H1 (cell line): ENCODE data around the gene PRKAB2. TPM values are rescaled to one million over a fixed set of nuclear protein-coding genes. Genes with fewer than 3 reads are reported as not detected.
"Not testable (repeated sequence)": the region's sequence is repeated elsewhere in the genome, so short reads cannot be mapped to it uniquely, and the experiment has no call there.

Source experiments
- CTCF ChIA-PET: fragments of 300-600 bp; sonication (Branson Sonifier 250); formaldehyde crosslinking; loops from one replicate; lab custom pipeline; 2021; ENCODE audit not compliant: partially characterized antibody; lab: Charles Lee
- POLR2A ChIA-PET: fragments of 300-600 bp; sonication (Branson Sonifier 250); formaldehyde crosslinking; loops from one replicate; lab custom pipeline; 2021; ENCODE audit warnings: inconsistent platforms; ENCODE audit not compliant: partially characterized antibody; lab: Charles Lee
- DNase-seq, 2 experiments: peaks; one replicate each; pipeline versions ENCODE4 v3.0.0 to v3.0.0-alpha.2; 2010 to 2022; ENCODE audit warnings: low spot score in 2 of 2, low read depth in 1 of 2, mixed read lengths in 1 of 2
- FAIRE-seq: peaks from 2 replicates; lab custom pipeline; 2011; peaks lifted over from hg19 to GRCh38; lab: Jason Lieb, UNC
- H2AFZ ChIP-seq: 2 replicates; pipeline ENCODE4 v1.8.1; 2012; ENCODE audit warnings: low read length, inconsistent platforms
- H2AK5ac ChIP-seq: 2 replicates; pipeline ENCODE4 v1.6.1; 2013; ENCODE audit warnings: low read depth, low read length
- H2BK120ac ChIP-seq: replicated peaks from 2 replicates; pipeline ENCODE3; 2013; ENCODE audit warnings: low read depth, low read length, inconsistent platforms
- H2BK12ac ChIP-seq: 2 replicates; pipeline ENCODE4 v1.6.1; 2013; ENCODE audit warnings: low read depth, low read length
- H2BK15ac ChIP-seq: 2 replicates; pipeline ENCODE4 v1.6.1; 2013; ENCODE audit warnings: low read length
- H2BK20ac ChIP-seq: 2 replicates; pipeline ENCODE4 v1.6.1; 2013; ENCODE audit warnings: low read length
- H2BK5ac ChIP-seq: 2 replicates; pipeline ENCODE4 v1.6.1; 2013; ENCODE audit warnings: low read depth, low read length
- H3K14ac ChIP-seq: 2 replicates; pipeline ENCODE4 v1.6.1; 2013; ENCODE audit warnings: inconsistent platforms; ENCODE audit not compliant: insufficient read length
- H3K18ac ChIP-seq: 2 replicates; pipeline ENCODE4 v1.6.1; 2013; ENCODE audit warnings: low read length; ENCODE audit errors: extremely low read depth
- H3K23ac ChIP-seq: 2 replicates; pipeline ENCODE4 v1.6.1; 2013; ENCODE audit warnings: inconsistent platforms; ENCODE audit not compliant: insufficient read length
- H3K23me2 ChIP-seq: 2 replicates; pipeline ENCODE4 v1.6.1; 2013; ENCODE audit warnings: low read depth, low read length
- H3K27ac ChIP-seq: 2 replicates; pipeline ENCODE4 v1.6.1; 2011; ENCODE audit warnings: low read depth, low read length, inconsistent platforms
- H3K27me3 ChIP-seq, 4 experiments: replicated peaks in 1 of 4; 1 replicate in 1 of 4; 2 replicates in 3 of 4; pipeline versions ENCODE4 v1.6.1 to v1.8.1; 2011 to 2013; ENCODE audit warnings: low read length in 3 of 4, mild to moderate bottlenecking in 3 of 4, inconsistent platforms in 2 of 4, mixed read lengths in 2 of 4, moderate library complexity in 1 of 4; ENCODE audit not compliant: control insufficient read depth in 3 of 4, insufficient read depth in 3 of 4; ENCODE audit errors: extremely low read depth in 1 of 4
- H3K36me3 ChIP-seq, 4 experiments: 2 replicates each; pipeline versions ENCODE4 v1.6.1 to v1.8.1; 2011 to 2013; ENCODE audit warnings: mild to moderate bottlenecking in 4 of 4, low read length in 3 of 4, moderate library complexity in 2 of 4, control low read depth in 1 of 4, inconsistent platforms in 1 of 4; ENCODE audit not compliant: insufficient read depth in 4 of 4, control insufficient read depth in 2 of 4
- H3K4ac ChIP-seq: replicated peaks from 2 replicates; pipeline ENCODE3; 2013; ENCODE audit warnings: low read length, low read depth, mixed read lengths, inconsistent platforms; ENCODE audit not compliant: insufficient read length
- H3K4me1 ChIP-seq, 4 experiments: replicated peaks in 1 of 4; 1 replicate in 1 of 4; 2 replicates in 3 of 4; pipeline versions ENCODE4 v1.6.1 to v1.8.1; 2011 to 2013; ENCODE audit warnings: low read length in 3 of 4, inconsistent platforms in 2 of 4, mixed read lengths in 1 of 4; ENCODE audit not compliant: insufficient read depth in 4 of 4, control insufficient read depth in 3 of 4
- H3K4me2 ChIP-seq, 2 experiments: 2 replicates each; pipeline versions ENCODE4 v1.6.1 to v1.8.1; 2011 to 2013; ENCODE audit warnings: low read depth in 2 of 2, low read length in 2 of 2, control low read depth in 1 of 2, inconsistent platforms in 1 of 2, mild to moderate bottlenecking in 1 of 2; ENCODE audit not compliant: insufficient read depth in 1 of 2
- H3K4me3 ChIP-seq, 4 experiments: fragments of 200-600, 300-600 bp in 1 of 4; sonication (generic), shearing (Covaris generic), sonication (Bioruptor Twin) in 1 of 4; 2 replicates each; pipeline versions ENCODE4 v1.5.1 to v1.8.1; 2011 to 2016; ENCODE audit warnings: low read length in 4 of 4, low read depth in 3 of 4, control low read depth in 2 of 4, inconsistent platforms in 2 of 4, mild to moderate bottlenecking in 2 of 4, mixed read lengths in 1 of 4, moderate library complexity in 1 of 4; ENCODE audit not compliant: insufficient read depth in 2 of 4; ENCODE audit errors: extremely low read depth in 1 of 4
- H3K56ac ChIP-seq: replicated peaks from 2 replicates; pipeline ENCODE3; 2013; ENCODE audit warnings: low read depth, mild to moderate bottlenecking, mixed read lengths, low read length, inconsistent platforms; ENCODE audit not compliant: insufficient read length
- H3K79me1 ChIP-seq: 2 replicates; pipeline ENCODE4 v1.6.1; 2013; ENCODE audit warnings: low read depth, low read length, control low read depth
- H3K79me2 ChIP-seq, 2 experiments: 2 replicates each; pipeline versions ENCODE4 v1.6.1 to v1.8.1; 2012 to 2013; ENCODE audit warnings: low read length in 2 of 2, mild to moderate bottlenecking in 2 of 2, inconsistent platforms in 1 of 2; ENCODE audit not compliant: insufficient read depth in 2 of 2, control insufficient read depth in 1 of 2
- H3K9ac ChIP-seq, 4 experiments: replicated peaks in 1 of 4; 1 replicate in 1 of 4; 2 replicates in 3 of 4; pipeline versions ENCODE4 v1.6.1 to v1.8.1; 2011 to 2013; ENCODE audit warnings: low read depth in 3 of 4, low read length in 3 of 4, control low read depth in 2 of 4, mild to moderate bottlenecking in 2 of 4, moderate library complexity in 2 of 4, inconsistent platforms in 1 of 4; ENCODE audit errors: extremely low read depth in 1 of 4
- H3K9me3 ChIP-seq, 2 experiments: 2 replicates each; pipeline versions ENCODE4 v1.6.1 to v1.8.1; 2012 to 2013; ENCODE audit warnings: mild to moderate bottlenecking in 2 of 2, moderate library complexity in 2 of 2, control low read depth in 1 of 2, inconsistent platforms in 1 of 2, low read depth in 1 of 2, low read length in 1 of 2, mixed read lengths in 1 of 2; ENCODE audit not compliant: insufficient read depth in 2 of 2
- H4K20me1 ChIP-seq, 2 experiments: replicated peaks in 1 of 2; 2 replicates each; pipeline versions ENCODE3 to v1.8.1; 2011 to 2013; ENCODE audit warnings: inconsistent platforms in 2 of 2, low read length in 2 of 2, mild to moderate bottlenecking in 1 of 2; ENCODE audit not compliant: insufficient read depth in 2 of 2, control insufficient read depth in 1 of 2
- H4K5ac ChIP-seq: 2 replicates; pipeline ENCODE4 v1.6.1; 2013; ENCODE audit warnings: low read length, low read depth, mixed read lengths, inconsistent platforms; ENCODE audit not compliant: insufficient read length
- H4K8ac ChIP-seq: 2 replicates; pipeline ENCODE4 v1.8.0; 2013; ENCODE audit warnings: mild to moderate bottlenecking, moderate library complexity, low read length, inconsistent platforms; ENCODE audit not compliant: insufficient read depth; ENCODE audit errors: extremely low read depth
- H4K91ac ChIP-seq: replicated peaks from 2 replicates; pipeline ENCODE3; 2013; ENCODE audit warnings: low read length, mixed read lengths, inconsistent platforms; ENCODE audit not compliant: insufficient read length
- EP300 ChIP-seq, 2 experiments: IDR thresholded peaks; 1 replicate in 1 of 2; 2 replicates in 1 of 2; pipeline ENCODE4 v1.6.1; 2011 to 2012; ENCODE audit warnings: low read depth in 2 of 2, low read length in 2 of 2, mild to moderate bottlenecking in 2 of 2, borderline replicate concordance in 1 of 2, inconsistent platforms in 1 of 2, moderate library complexity in 1 of 2
- HDAC6 ChIP-seq: IDR thresholded peaks from one replicate; pipeline ENCODE4 v1.7.1; 2012; ENCODE audit warnings: low read depth, mild to moderate bottlenecking, inconsistent platforms, low read length, moderate library complexity
- RXRA ChIP-seq: IDR thresholded peaks from 2 replicates; pipeline ENCODE4 v1.6.1; 2011; ENCODE audit warnings: low read depth, mild to moderate bottlenecking, low read length, moderate library complexity; ENCODE audit not compliant: insufficient read depth
- WGBS, 2 experiments: shearing (Covaris generic) in 1 of 2; methylation state at CpG; one replicate each; pipeline versions ENCODE4 v1.1.6 to v1.1.7; 2013 to 2015; ENCODE audit warnings: low lambda C conversion rate in 2 of 2, mixed read lengths in 2 of 2, inconsistent platforms in 1 of 2, low coverage in 1 of 2, missing lambda C conversion rate in 1 of 2; ENCODE audit not compliant: insufficient replicate concordance in 2 of 2, insufficient coverage in 1 of 2, insufficient read length in 1 of 2; ENCODE audit errors: extremely low coverage in 1 of 2, missing lambda C conversion rate in 1 of 2; 5-methylcytosine and 5-hydroxymethylcytosine counted together
- polyA plus RNA-seq, 7 experiments: library from polyadenylated mRNA; depleted of rRNA in 3 of 7; stranded (reverse) in 5 of 7; unstranded in 2 of 7; fragments of >200 nt in 5 of 7; fragments of 200-250 nt in 2 of 7; gene quantifications; 1 replicate in 5 of 7; 2 replicates in 1 of 7; 4 replicates in 1 of 7; pipeline versions ENCODE4 v1.2.1 to v1.2.3, GENCODE V29; 2011 to 2013; ENCODE audit warnings: missing spikeins in 2 of 7, mixed read lengths in 2 of 7
- total RNA-seq: library from RNA; stranded (reverse); fragmentation: NEBNext Ultra II Directional; extraction: Animal tissue kit (Norgen Biotek cat#: 25700); gene quantifications from 2 replicates; pipeline ENCODE4 v1.2.1, GENCODE V29; 2021

The PRKAB2 gene
- total and polyA plus RNA-seq, 2 of the 8 experiments (the other 6 are each of a cell fraction or from before 2014, with no cell fraction given): 15.0 to 18.9 TPM

- no peak for TF ChIP-seq RXRA
- TF ChIP-seq EP300 (IDR thresholded peaks at IDR 0.05; ENCODE audit: borderline replicate concordance in 1 of 2, low read depth in 2 of 2, low read length in 2 of 2): no peak
- no peak for TF ChIP-seq HDAC6
Measured at GRCh38 chr1:147115496-147115895, 56.8 kb downstream of the PRKAB2 start (continued).

DNA sequence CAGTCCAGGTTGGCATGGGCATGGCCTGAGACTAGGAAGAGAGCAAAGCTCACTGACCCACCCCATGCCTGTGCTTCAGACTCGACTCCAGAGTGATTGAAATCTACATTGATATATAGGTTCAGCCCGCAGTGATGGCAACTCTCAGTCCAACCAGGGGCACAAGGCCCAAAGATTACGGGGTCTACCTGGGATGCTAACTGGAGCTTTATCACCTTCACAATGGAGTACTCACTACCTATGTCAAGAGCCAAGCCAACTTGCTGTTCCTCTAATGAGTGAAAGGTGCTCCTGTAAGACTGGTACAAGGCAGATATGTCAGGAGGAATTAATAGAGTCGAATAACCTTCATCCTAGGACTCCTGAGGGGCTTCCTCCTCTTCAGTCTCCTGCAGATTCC is 57.2 kb downstream of the PRKAB2 start:
- not testable (repeated sequence) for H3K4ac ChIP-seq, H3K27ac ChIP-seq, H3K23me2 ChIP-seq, H2AK5ac ChIP-seq, H3K56ac ChIP-seq, H4K20me1 ChIP-seq, H2BK120ac ChIP-seq, DNase-seq, H3K4me2 ChIP-seq, H3K79me2 ChIP-seq, H3K9me3 ChIP-seq, H3K14ac ChIP-seq, H3K27me3 ChIP-seq, H4K5ac ChIP-seq, H3K4me1 ChIP-seq, H2BK20ac ChIP-seq, H2BK5ac ChIP-seq, H4K8ac ChIP-seq, H3K18ac ChIP-seq, H2AFZ ChIP-seq, H3K79me1 ChIP-seq, H2BK12ac ChIP-seq, H3K36me3 ChIP-seq, H2BK15ac ChIP-seq, H3K23ac ChIP-seq, H3K4me3 ChIP-seq, H4K91ac ChIP-seq, FAIRE-seq, H3K9ac ChIP-seq
- CTCF ChIA-PET: interaction anchor here (0.6 kb wide), 1 partner anchor 410 kb away, joined by 3 read pairs; no protein-coding TSS in a partner anchor
- 94% methylated on average over 4 of the region's 4 CpGs; no CpG with 5 or more reads in 1 of the 2 experiments for WGBS, 2 experiments
- POLR2A ChIA-PET: interaction anchor here (4.1 kb wide), 1 partner anchor 30 kb away, joined by 17 read pairs; no protein-coding TSS in a partner anchor
